ENCODE measurements around the gene CACNA1E. TPM values are rescaled to one million over a fixed set of nuclear protein-coding genes. Genes with fewer than 3 reads are reported as not detected.

Gene CACNA1E
- total RNA-seq (2022), result 0.32 and 0.45 TPM in 2 replicates
- percentile 20 among the genes with signal in this experiment for Bru-seq, nascent RNA
- percentile 16 among the genes with signal in this experiment for BruChase-seq, experiment 1, labeled RNA remaining after a 2-hour chase
- BruChase-seq, experiment 2, labeled RNA remaining after a 6-hour chase, result percentile 12 among the genes with signal in this experiment
- long read RNA-seq, result 0 reads

GRCh38 chr1:181483285-181484195 is at the start of gene CACNA1E:
Gene CACNA1E, plus strand, starts transcription at chr1:181483517. Its CDS starts 228 bp downstream, at chr1:181483745.
- TF ChIP-seq CTCF (IDR thresholded peaks at IDR 0.05; ENCODE audit: insufficient read depth in 1 of 2, low read depth in 1 of 2, low read length in 1 of 2, severe bottlenecking in 1 of 2, unreplicated experiment in 1 of 2), result no peak
- peaks cover 7% of the 10 kb centered on the region for H3K4me1 Mint-ChIP-seq (ENCODE audit: low read depth, unreplicated experiment)
- no TSS peak for BruUV-seq (replicated peaks)
- no peaks in the 10 kb centered on the region for H3K4me1 ChIP-seq
- CTCF ChIA-PET, result interaction anchor here (0.5 to 0.6 kb wide), 2 partner anchors 203 to 294 kb away, joined by 3 to 8 read pairs; no protein-coding TSS in a partner anchor
- H3K36me3 Mint-ChIP-seq (ENCODE audit: insufficient read depth, unreplicated experiment), result no peaks in the 10 kb centered on the region
- POLR2A ChIA-PET, result no interaction called here
- H3K27ac Mint-ChIP-seq (ENCODE audit: unreplicated experiment), result no peak within 1 kb of the TSS
- H3K9me3 Mint-ChIP-seq (ENCODE audit: unreplicated experiment), result no peaks in the 10 kb centered on the region
- H3K27me3 Mint-ChIP-seq (ENCODE audit: insufficient read depth, unreplicated experiment), result peaks cover 19% of the 10 kb centered on the region
- no peak for DNase-seq
- peak within 1 kb of the TSS; percentile 65 for H3K4me3 Mint-ChIP-seq (ENCODE audit: unreplicated experiment)
- H3K27me3 ChIP-seq (replicated peaks; ENCODE audit: control insufficient read depth, insufficient read depth, low read length), result no peaks in the 10 kb centered on the region
- no peaks in the 10 kb centered on the region for H3K9me3 ChIP-seq
- H3K4me3 ChIP-seq (ENCODE audit: low read depth, low read length), result peak within 1 kb of the TSS; percentile 26
- no peaks in the 10 kb centered on the region for H3K36me3 ChIP-seq (ENCODE audit: control insufficient read depth, insufficient read depth, low read length)
- intact Hi-C loops (cut with micrococcal nuclease; ENCODE audit: unreplicated experiment), result no loop called here

GRCh38 chr1:181433931-181434330 is 49.4 kb upstream of the CACNA1E start:
- Mint-ChIP-seq H3K27ac (ENCODE audit: unreplicated experiment) (no peak overlapping the region), H3K4me1 (ENCODE audit: low read depth, unreplicated experiment) (no peaks in the 10 kb centered on the region), H3K4me3 (ENCODE audit: unreplicated experiment) (no peak overlapping the region), H3K27me3 (ENCODE audit: insufficient read depth, unreplicated experiment) (peaks cover 3% of the 10 kb centered on the region), H3K9me3 (ENCODE audit: unreplicated experiment) (no peaks in the 10 kb centered on the region), H3K36me3 (ENCODE audit: insufficient read depth, unreplicated experiment) (no peaks in the 10 kb centered on the region)
- CTCF ChIA-PET, result interaction anchor here (1.5 kb wide), 1 partner anchor 9 kb away, joined by 7 read pairs; no protein-coding TSS in a partner anchor
- BruUV-seq (replicated peaks), result no TSS peak
- no peak overlapping the region for H3K4me3 ChIP-seq (ENCODE audit: low read depth, low read length)
- POLR2A ChIA-PET, result no interaction called here
- DNase-seq, result no peak
- no peak for TF ChIP-seq CTCF (IDR thresholded peaks at IDR 0.05; ENCODE audit: insufficient read depth in 1 of 2, low read depth in 1 of 2, low read length in 1 of 2, severe bottlenecking in 1 of 2, unreplicated experiment in 1 of 2)
- H3K9me3 ChIP-seq, result no peaks in the 10 kb centered on the region
- H3K4me1 ChIP-seq, result peaks cover 6% of the 10 kb centered on the region; the same call in 1 of the 2 replicates
- H3K27me3 ChIP-seq (replicated peaks; ENCODE audit: control insufficient read depth, insufficient read depth, low read length), result no peaks in the 10 kb centered on the region; the same call in 1 of the 2 replicates
- H3K36me3 ChIP-seq (ENCODE audit: control insufficient read depth, insufficient read depth, low read length), result no peaks in the 10 kb centered on the region
- intact Hi-C loops (cut with micrococcal nuclease; ENCODE audit: unreplicated experiment), result no loop called here

- DNase-seq, result no peak
- Mint-ChIP-seq H3K27ac (ENCODE audit: unreplicated experiment) (no peak overlapping the region), H3K27me3 (ENCODE audit: insufficient read depth, unreplicated experiment) (peaks cover 3% of the 10 kb centered on the region), H3K4me3 (ENCODE audit: unreplicated experiment) (no peak overlapping the region), H3K9me3 (ENCODE audit: unreplicated experiment) (no peaks in the 10 kb centered on the region), H3K4me1 (ENCODE audit: low read depth, unreplicated experiment) (peaks cover 10% of the 10 kb centered on the region), H3K36me3 (ENCODE audit: insufficient read depth, unreplicated experiment) (no peaks in the 10 kb centered on the region)
- ChIA-PET CTCF (no interaction called here), POLR2A (no interaction called here)
- Histone ChIP-seq H3K4me3 (ENCODE audit: low read depth, low read length) (no peak overlapping the region), H3K4me1 (peaks cover 10% of the 10 kb centered on the region), H3K9me3 (no peaks in the 10 kb centered on the region), H3K27me3 (replicated peaks; ENCODE audit: control insufficient read depth, insufficient read depth, low read length) (no peaks in the 10 kb centered on the region; the same call in 1 of the 2 replicates), H3K36me3 (ENCODE audit: control insufficient read depth, insufficient read depth, low read length) (no peaks in the 10 kb centered on the region)
- BruUV-seq (replicated peaks), result no TSS peak
- intact Hi-C loops (cut with micrococcal nuclease; ENCODE audit: unreplicated experiment), result no loop called here
- TF ChIP-seq CTCF (IDR thresholded peaks at IDR 0.05; ENCODE audit: insufficient read depth in 1 of 2, low read depth in 1 of 2, low read length in 1 of 2, severe bottlenecking in 1 of 2, unreplicated experiment in 1 of 2), result no peak
These were observed 45.3 kb upstream of the CACNA1E start for GRCh38 chr1:181438013-181438412.
